Small intestine (tissue), 7 donors: Measurements from ENCODE around the gene PHLPP1. TPM values are rescaled to one million over a fixed set of nuclear protein-coding genes. Genes with fewer than 3 reads are reported as not detected.
"Not testable (repeated sequence)": the region's sequence is repeated elsewhere in the genome, so short reads cannot be mapped to it uniquely, and the experiment has no call there.

ENCODE experiments used
- DNase-seq, 2 donors: peaks; one replicate each; pipeline versions ENCODE4 v3.0.0 to v3.0.0-alpha.2; 2013
- FAIRE-seq: peaks from 2 replicates; lab custom pipeline; 2012; peaks lifted over from hg19 to GRCh38; lab: Jason Lieb, UNC
- H3K27ac ChIP-seq, 3 donors: one replicate each; pipeline ENCODE4 v1.5.1; 2013; ENCODE audit warnings: low read length in 2 of 3, mild to moderate bottlenecking in 2 of 3, control low read depth in 1 of 3, inconsistent platforms in 1 of 3, low read depth in 1 of 3, moderate library complexity in 1 of 3
- H3K27me3 ChIP-seq, 3 donors: one replicate each; pipeline ENCODE4 v1.6.1; 2013; ENCODE audit warnings: low read length in 3 of 3, inconsistent platforms in 1 of 3; ENCODE audit not compliant: control insufficient read depth in 3 of 3, insufficient read depth in 3 of 3
- H3K36me3 ChIP-seq, 3 donors: one replicate each; pipeline ENCODE4 v1.6.1; 2013; ENCODE audit warnings: low read length in 3 of 3, inconsistent platforms in 1 of 3, low read depth in 1 of 3, mild to moderate bottlenecking in 1 of 3, moderate library complexity in 1 of 3; ENCODE audit not compliant: control insufficient read depth in 3 of 3, insufficient read depth in 2 of 3
- H3K4me1 ChIP-seq, 3 donors: one replicate each; pipeline ENCODE4 v1.6.1; 2013; ENCODE audit warnings: low read length in 2 of 3, inconsistent platforms in 1 of 3, low read depth in 1 of 3, mild to moderate bottlenecking in 1 of 3, moderate library complexity in 1 of 3; ENCODE audit not compliant: control insufficient read depth in 3 of 3, insufficient read depth in 2 of 3
- H3K4me3 ChIP-seq, 3 donors: one replicate each; pipeline ENCODE4 v1.5.1; 2013; ENCODE audit warnings: low read length in 3 of 3, control low read depth in 1 of 3, inconsistent platforms in 1 of 3, low read depth in 1 of 3, mild to moderate bottlenecking in 1 of 3, moderate library complexity in 1 of 3
- H3K9me3 ChIP-seq, 2 donors: one replicate each; pipeline ENCODE4 v1.6.1; 2013; ENCODE audit warnings: low read depth in 1 of 2, low read length in 1 of 2; ENCODE audit not compliant: control insufficient read depth in 2 of 2, insufficient read depth in 1 of 2
- WGBS, 3 donors: extraction: QIAGEN DNeasy Blood & Tissue Kit; methylation state at CpG; one replicate each; pipeline ENCODE4 v1.1.7; 2013; 5-methylcytosine and 5-hydroxymethylcytosine counted together
- polyA plus RNA-seq, 4 donors: library from polyadenylated mRNA; stranded (reverse) in 3 of 4; unstranded in 1 of 4; fragments of 200-250 nt in 3 of 4; fragments of 120-200 nt in 1 of 4; gene quantifications; one replicate each; pipeline versions ENCODE4 v1.2.1 to v1.2.3, GENCODE V29; 2013
- donor health status: healthy with polysubstance abuse.
- donor health status: control.
- donor health status: control.
- donor health status: Bipolar disorder and iron deficiency.
- donor health status: healthy.

PHLPP1 gene
- polyA plus RNA-seq, 4 donors: 3.2 to 13.1 (median 5.4) TPM

- Histone ChIP-seq H3K27ac (no peak overlapping the region), H3K4me1 (no peaks in the 10 kb centered on the region), H3K9me3 (peaks cover 0 to 15% of the 10 kb centered on the region in 2 donors), H3K4me3 (no peak overlapping the region), H3K36me3 (no peaks in the 10 kb centered on the region), H3K27me3 (peaks cover 0 to 2% (median 0%) of the 10 kb centered on the region in 3 donors)
- no peak for DNase-seq
- no peak for FAIRE-seq
- 75 to 92% (median 85%) methylated on average over 6 of the region's 6 CpGs for WGBS, 3 donors
Measured at GRCh38 chr18:62690236-62690815, 25.0 kb upstream of the PHLPP1 start.

GRCh38 chr18:62693659-62694058 lies 21.7 kb upstream of the PHLPP1 start:
- FAIRE-seq (no peak), DNase-seq (no peak)
- Histone ChIP-seq H3K27ac (no peak overlapping the region), H3K9me3 (peaks cover 0 to 5% of the 10 kb centered on the region in 2 donors), H3K27me3 (peaks cover 0 to 2% (median 0%) of the 10 kb centered on the region in 3 donors), H3K36me3 (no peaks in the 10 kb centered on the region), H3K4me1 (no peaks in the 10 kb centered on the region), H3K4me3 (no peak overlapping the region)
- WGBS, 3 donors: 46 to 56% (median 51%) methylated on average over 1 of the region's 1 CpG

DNA sequence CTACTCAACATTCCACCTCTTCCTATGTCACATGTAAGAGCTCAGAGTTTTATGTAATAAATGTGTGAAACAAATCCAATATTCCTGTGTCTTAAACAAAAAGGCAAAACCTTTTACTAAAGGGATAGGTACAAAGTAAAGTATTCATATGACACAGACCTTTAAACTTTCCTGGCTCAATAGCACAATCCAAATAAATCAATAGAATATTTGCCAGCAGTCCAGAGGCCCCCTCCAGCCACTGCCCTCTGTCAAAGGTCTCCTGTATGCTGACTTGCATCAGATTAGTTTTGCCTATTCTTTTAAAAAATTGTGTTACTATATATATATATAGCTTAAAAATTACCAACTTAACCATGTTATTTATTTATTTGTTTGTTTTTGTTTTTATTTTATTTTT lies 17.7 kb upstream of the PHLPP1 start:
- Histone ChIP-seq H3K9me3 (no peaks in the 10 kb centered on the region), H3K27ac (no peak overlapping the region), H3K4me1 (no peaks in the 10 kb centered on the region), H3K36me3 (no peaks in the 10 kb centered on the region), H3K4me3 (no peak overlapping the region), H3K27me3 (no peaks in the 10 kb centered on the region)
- no peak for FAIRE-seq
- DNase-seq: no peak

DNA sequence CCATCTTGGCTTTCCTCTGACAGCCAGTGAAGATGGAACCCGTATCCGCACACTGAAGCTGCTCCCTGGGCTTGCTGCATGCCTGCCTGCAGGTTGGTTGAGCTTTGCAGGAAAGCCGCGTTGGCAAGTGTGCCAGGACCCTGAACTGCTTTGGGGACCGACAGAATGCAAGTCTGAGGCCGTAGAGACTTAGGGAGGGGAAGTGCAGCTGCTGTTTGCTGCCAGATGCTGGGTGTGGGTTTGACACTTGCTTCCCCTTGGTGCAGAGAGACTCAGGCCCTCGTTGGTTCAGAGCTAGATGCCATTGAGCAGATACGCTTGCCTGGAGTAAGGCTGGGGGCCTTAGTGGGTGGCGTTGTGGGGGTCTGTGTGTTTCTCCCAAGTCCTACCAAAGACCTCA lies 13.1 kb upstream of the PHLPP1 start:
- no peaks in the 10 kb centered on the region for H3K9me3 ChIP-seq
- WGBS, 3 donors: 62 to 72% (median 70%) methylated on average over 9 of the region's 9 CpGs
- H3K27ac ChIP-seq: no peak overlapping the region
- no peaks in the 10 kb centered on the region for H3K4me1 ChIP-seq
- no peaks in the 10 kb centered on the region for H3K36me3 ChIP-seq
- no peak for DNase-seq
- no peak overlapping the region for H3K4me3 ChIP-seq
- no peak for FAIRE-seq
- no peaks in the 10 kb centered on the region for H3K27me3 ChIP-seq

DNA sequence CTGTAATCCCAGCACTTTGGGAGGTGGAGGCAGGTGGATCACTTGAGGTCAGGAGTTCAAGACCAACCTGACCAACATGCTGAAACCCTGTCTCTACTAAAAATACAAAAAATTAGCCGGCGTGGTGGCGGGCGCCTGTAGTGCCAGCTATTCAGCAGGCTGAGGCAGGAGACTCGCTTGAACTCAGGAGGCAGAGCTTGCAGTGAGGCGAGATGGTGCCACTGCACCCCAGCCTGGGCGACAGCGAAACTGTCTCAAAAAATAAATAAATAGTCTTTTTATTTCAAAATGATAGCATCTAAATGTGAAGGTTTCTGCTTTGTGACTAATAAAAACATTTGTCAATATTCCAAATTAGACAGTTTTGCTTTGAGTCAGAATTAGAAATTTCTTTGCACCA lies 8.5 kb upstream of the PHLPP1 start:
- H3K27ac ChIP-seq, H3K4me1 ChIP-seq, H3K27me3 ChIP-seq, FAIRE-seq, H3K4me3 ChIP-seq, DNase-seq, H3K36me3 ChIP-seq, H3K9me3 ChIP-seq: not testable (repeated sequence)
- WGBS, 3 donors: 95 to 97% (median 97%) methylated on average over 8 of the region's 8 CpGs

DNA sequence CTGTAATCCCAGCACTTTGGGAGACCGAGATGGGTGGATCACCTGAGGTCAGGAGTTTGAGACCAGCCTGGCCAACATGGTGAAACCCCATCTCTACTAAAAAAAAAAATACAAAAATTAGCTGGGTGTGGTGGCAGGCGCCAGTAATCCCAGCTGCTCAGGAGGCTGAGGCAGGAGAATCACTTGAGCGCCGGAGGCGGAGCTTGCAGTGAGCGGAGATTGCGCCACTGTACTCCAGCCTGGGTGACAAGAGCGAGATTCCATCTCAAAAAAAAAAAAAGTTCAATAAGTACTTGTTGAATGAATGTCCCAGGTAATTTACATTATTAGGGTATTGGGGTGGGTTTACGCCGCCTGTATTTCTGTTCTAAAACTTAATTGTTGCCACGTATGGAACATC lies 5.4 kb upstream of the PHLPP1 start:
- not testable (repeated sequence) for H3K36me3 ChIP-seq, FAIRE-seq, H3K27ac ChIP-seq, H3K27me3 ChIP-seq, H3K4me1 ChIP-seq, H3K4me3 ChIP-seq, H3K9me3 ChIP-seq, DNase-seq
- 90 to 93% (median 92%) methylated on average over 11 of the region's 11 CpGs for WGBS, 3 donors

DNA sequence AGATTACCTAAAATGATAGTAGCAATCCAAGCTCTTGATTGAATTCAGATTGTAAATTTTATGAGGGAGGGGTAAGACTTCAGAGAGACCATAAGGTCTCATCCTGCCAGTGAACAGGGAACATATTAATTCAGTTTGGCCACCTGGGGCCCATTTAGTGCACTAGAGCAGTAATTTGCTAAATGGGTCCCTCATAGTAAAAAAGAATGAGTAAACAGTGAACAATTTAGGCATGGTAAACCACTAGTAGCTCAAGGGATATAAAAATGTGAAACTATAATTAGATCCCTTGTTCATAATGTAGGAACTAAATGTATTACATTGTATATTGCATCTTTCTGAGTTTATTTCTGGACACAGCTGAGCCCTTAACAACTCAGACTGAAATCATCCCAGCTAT lies 4.9 kb upstream of the PHLPP1 start:
- no peak overlapping the region for H3K4me3 ChIP-seq
- H3K27ac ChIP-seq: no peak overlapping the region
- no peak for FAIRE-seq

GRCh38 chr18:62711781-62712180 lies 3.6 kb upstream of the PHLPP1 start:
- Histone ChIP-seq H3K27ac (no peak overlapping the region), H3K4me1 (peaks cover 0 to 6% (median 0%) of the 10 kb centered on the region in 3 donors), H3K9me3 (no peaks in the 10 kb centered on the region), H3K4me3 (no peak overlapping the region), H3K27me3 (no peaks in the 10 kb centered on the region), H3K36me3 (no peaks in the 10 kb centered on the region)
- DNase-seq (no peak), FAIRE-seq (no peak)
- 96 to 97% (median 97%) methylated on average over 13 of the region's 13 CpGs for WGBS, 3 donors

More for the DNA sequence above, 4.9 kb upstream of the PHLPP1 start:
- no peak for DNase-seq
- H3K9me3 ChIP-seq: no peaks in the 10 kb centered on the region
- H3K36me3 ChIP-seq: no peaks in the 10 kb centered on the region
- H3K4me1 ChIP-seq: peaks cover 0 to 6% (median 0%) of the 10 kb centered on the region in 3 donors
- H3K27me3 ChIP-seq: no peaks in the 10 kb centered on the region

- H3K27me3 ChIP-seq: no peaks in the 10 kb centered on the region
- no peak overlapping the region for H3K27ac ChIP-seq
- H3K4me3 ChIP-seq: no peak overlapping the region
- no peaks in the 10 kb centered on the region for H3K9me3 ChIP-seq
- DNase-seq (no peak), FAIRE-seq (no peak)
- 89 to 93% (median 91%) methylated on average over 17 of the region's 17 CpGs for WGBS, 3 donors
- H3K36me3 ChIP-seq: no peaks in the 10 kb centered on the region
- H3K4me1 ChIP-seq: peaks cover 0 to 6% (median 0%) of the 10 kb centered on the region in 3 donors
Measured at GRCh38 chr18:62713651-62714247, 1.6 kb upstream of the PHLPP1 start.
